ENCODE measurements around the gene APAF1.

Gene APAF1

DNA sequence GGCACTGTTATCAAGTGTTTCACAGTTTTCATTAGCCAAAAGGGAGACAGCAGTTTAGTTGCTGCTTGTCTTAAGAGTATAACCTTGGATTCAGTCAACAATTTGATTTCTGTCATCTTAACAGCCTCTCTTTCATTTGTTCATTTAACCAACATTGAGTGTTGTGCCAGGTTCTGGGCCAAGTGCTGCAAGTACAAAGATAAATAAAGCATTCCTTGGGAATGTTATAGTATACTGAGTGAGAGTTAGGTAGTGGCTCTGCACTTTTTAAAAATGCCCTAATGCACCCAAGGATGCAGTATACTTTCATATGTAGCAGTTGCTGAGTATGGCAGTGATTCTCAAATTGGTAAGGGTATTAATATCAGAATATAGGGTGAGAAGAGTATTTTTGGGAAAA is 15.4 kb downstream of the APAF1 start:
- DNase-seq = peak in 1 of 3 experiments; percentile 13

DNA sequence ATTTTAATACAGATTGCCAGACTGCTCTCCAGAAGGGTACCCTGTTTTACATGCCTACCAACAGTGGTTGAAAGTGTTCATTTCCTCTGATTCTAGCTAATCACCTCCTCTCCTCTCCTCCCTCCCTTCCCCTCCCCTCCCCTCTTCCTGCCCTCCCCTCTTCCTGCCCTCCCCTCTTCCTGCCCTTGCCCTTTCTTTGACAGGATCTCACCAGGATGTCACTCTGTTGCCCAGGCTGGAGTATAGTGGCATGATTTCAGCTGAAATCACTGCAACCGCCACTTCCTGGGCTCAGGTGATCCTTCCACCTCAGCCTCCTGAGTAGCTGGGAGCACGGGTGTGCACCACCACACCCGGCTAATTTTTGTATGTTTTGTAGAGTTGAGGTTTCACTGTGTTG is 24.7 kb downstream of the APAF1 start:
- no peak for DNase-seq

DNA sequence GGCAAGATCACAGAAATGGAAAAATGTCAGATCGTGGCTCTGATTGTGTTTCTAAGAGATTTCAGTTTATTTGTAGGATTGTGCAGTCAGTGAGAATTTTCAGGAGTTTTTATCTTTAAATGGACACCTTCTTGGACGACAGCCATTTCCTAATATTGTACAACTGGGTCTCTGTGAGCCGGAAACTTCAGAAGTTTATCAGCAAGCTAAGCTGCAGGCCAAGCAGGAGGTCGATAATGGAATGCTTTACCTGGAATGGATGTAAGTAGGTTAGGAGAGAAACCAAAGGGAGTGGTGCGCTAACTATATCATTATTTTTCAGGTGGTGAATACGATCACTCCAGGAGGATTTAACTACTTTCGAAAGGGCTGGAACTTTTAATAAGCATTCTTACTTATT is 26.4 kb downstream of the APAF1 start:
- DNase-seq = no peak

DNA sequence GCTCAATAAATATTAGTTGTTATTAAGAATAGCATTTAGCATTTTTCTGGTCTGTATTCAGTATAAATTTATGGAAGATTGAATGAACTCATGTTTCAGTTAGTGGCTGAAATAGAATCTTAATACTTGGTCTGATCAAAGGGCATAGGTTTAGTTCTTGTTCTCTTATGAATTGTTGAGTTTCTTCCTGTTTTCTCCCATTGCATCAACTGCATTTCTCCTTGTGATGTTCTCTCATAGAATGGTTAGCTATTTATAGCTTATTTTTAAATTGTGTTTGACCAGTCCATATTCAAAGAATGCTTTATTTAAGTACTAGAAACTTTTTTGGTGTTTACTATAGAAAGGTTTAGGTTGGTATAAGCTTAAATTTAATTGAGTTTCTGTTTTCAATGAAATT is 29.8 kb downstream of the APAF1 start:
- DNase-seq = no peak

DNA sequence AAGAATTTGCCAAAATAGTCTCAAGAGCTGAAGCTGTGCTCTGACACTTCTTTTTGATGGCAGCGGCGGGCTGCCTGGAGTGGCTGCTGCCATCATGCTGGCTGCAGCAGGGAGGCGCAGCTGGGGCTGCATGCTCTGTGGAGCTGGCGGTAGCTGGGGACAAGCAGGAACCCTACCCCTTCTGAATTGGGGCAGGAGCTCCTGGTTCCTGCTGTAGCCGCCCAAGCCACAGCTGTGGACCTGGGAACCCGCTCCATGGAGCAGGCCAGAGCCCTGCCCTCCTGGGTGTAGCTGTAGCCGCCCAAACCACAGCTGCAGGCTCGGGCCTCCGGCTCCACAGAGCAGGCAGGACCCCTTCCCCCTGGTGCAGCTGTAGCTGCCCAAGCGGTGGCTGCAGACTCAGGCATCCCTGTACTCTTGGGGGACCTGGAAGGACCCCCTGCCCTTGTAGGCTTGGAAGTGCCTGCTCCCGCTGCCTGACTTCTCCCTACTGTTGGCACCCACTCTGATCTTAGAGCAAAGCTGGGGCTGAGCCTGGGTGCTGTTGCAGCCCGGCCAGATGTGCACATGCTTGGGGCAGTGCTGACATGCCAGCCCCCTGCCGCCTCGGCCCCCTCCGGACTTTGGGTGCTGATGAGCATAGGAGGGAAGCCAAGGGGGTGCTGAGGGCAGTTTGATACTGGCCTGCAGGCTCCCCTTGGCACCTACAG is 33.3 kb downstream of the APAF1 start:
- no peak for DNase-seq

DNA sequence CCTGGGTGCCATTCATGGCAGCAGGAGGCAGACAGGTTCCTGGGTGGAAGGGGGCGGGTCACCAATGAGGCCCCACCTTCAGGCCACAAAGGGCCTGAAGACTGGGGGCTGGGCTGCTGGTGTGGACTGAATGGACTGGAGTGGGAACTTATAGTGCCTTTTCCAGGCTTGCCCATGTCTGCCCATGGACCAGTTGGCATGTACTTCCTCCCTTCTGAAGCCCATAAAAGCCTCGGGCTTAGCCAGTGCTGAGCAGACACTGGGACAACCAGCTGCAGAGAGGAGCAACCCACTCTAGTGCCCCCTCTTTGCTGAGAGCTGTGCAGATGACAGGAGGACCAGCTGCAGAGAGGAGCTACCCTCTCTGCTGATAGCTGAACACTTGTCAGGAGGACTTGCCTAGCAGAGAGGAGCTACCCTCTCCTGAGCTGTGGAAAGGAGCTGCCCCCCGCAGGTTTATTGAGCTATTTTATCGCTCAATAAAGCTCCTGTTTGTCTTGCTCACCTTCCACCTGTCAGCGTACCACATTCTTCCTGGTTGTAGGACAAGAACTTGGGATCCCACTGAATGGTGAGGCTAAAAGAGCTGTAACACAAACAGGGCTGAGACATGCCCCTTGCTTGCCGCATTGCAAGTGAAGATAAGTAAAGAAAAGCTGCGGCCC is 34.0 kb downstream of the APAF1 start:
- no peak for DNase-seq

DNA sequence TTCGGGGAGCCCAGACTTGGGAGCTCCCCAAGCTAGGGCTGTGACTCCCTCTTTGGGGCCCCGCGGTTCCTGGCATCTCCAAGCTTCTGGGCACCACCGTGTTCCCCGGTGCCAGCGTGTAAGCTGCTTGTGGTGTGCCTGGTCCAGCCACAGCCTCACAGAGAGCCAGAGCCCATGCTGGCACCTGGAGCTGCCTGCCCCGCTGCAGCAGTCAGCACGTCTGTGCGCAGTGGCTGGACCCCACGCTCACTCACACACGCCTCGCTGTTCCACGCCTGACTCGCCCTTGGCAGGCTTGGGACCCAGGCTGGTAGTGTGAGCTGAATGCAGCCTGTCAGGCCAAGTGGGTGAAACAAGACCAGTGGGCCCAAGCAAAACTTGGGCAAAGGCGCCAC is 34.5 kb downstream of the APAF1 start:
- no peak for DNase-seq

DNA sequence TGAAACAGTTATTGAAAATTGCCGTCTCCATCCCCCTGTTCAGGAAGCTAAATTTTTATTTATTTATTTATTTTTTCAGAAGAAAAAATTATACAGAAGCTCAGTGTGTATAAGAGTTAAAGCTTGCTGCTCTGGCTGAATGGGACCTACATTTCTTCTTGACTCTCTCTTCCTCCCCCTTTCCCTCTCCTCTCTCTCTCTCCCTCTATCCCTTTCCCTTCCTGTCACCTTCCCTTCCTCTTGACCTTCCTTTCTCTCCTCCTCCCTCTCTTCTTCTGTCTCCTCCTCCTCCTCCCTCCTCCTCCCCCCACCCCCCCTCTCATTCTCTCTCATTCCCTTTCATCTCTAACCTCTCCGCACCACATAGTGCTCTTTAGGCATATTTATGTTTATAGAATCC is 39.1 kb downstream of the APAF1 start:
- no peak for DNase-seq

DNA sequence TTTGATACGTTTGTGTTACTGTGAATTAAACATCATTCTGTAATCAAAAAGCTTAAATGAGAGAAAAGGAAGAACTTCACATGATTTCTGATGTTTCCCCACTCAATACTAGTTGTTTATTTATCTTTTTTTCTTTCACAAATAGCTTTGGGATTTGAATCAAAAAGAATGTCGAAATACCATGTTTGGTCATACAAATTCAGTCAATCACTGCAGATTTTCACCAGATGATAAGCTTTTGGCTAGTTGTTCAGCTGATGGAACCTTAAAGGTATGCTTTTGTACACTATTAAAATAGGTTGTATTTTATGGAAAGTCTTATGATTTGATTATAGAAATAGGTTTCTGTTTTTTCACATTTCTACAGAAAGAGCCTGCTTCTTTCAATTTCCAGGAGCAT is 41.5 kb downstream of the APAF1 start:
- DNase-seq = no peak

DNA sequence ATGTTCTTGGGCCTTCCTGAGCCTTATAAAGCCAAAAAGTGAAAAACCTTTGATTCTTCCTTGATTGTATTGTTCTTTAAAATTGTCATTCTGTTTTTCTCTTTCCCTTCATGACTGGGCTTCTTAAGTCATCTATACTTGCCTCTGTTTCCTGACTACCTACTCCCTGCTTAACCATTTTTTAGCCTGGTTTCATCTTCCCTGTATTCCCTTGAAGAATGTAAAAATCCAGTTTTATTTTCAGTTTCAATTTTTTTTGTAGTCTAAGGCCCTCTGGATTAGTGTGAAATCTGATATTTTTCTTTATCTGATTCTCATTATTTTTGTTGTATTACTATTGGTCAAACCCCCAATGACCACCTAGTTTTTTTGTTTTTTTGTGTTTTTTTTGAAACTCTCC is 46.3 kb downstream of the APAF1 start:
- no peak for DNase-seq

DNA sequence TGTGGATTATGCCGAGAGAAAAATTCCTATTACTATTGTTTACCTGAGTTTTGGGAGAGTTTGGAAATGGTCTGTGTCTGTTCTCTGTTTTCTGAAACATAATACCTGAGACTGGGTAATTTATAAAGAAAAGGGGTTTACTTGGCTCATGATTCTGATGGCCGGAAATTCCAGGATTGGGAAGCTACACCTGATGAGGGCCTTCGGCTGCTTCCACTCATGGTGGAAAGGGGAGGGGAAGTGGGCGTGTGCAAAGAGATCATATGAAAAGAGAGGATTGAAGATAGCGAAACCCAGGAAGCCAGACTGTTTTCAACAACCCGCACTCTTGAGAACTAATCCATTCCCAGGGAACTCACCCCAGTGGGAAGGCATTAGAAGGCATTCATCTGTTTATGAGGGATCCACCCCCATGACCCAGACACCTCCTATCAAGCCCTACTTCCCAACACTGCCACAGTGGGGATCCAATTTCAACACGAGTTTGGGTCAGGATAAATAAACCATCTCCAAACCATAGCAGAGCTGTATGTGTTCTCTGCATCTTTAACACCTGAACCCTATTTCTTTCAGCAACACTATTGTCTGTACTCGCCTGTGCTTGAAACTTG is 51.1 kb downstream of the APAF1 start:
- no peak for DNase-seq

DNA sequence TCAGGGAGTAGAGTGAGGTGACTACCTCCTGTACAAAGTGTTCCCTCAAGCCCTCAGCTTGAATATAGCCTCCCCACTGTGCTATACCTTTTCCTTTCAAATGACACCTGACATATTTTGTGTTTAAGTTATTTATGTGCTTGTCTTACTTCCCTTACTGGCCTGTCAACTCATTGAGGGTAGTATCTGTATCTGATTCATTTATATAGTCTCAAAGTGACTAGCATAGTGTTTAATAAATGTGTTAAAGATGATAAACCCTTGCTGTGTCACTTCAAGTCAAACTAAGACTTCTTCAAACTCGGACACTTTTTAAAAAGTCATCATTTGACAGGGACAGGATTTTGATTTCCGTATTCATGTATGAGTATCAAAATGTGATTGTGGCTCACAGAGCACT is 52.1 kb downstream of the APAF1 start:
- DNase-seq = no peak

DNA sequence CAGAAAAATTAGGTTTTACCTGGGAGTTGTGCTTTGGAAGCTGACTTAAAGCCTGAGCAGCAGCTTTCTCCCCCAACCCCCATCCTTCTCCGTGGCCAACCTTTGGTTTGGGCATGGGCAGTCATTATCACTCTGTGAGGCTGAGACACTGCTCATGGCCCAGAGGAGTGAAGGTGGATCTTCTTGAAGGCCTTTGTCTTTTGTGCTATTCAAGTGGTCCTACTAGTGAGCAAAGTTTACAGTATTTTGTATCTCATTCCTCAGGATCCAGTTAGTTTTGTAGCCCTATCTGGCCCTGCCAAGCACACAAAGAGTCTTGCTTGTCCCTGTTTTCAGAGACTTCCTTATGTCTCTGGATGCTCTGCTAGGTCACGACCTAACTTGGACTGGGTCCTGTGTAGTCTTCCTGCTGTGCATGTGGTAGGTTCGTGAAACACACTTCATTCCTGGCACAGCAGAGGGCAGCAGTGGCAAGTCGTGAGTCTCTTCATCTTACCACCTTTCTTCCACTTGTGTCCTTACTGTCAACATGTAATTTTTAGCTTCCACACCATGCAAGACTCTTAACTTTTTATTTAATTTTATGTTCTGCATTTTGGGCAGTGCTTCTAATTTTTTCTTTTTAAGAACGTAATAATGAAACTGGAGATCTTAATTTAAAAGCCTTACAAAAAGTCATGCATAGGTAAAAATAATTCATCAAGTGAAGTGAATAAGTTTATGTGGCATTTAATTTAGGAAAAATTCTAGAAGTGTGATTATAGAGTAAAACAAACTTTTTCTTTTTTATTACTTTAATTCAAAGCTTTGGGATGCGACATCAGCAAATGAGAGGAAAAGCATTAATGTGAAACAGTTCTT is 53.7 kb downstream of the APAF1 start:
- peak; percentile 41 to 82 (median 48) for DNase-seq

DNA sequence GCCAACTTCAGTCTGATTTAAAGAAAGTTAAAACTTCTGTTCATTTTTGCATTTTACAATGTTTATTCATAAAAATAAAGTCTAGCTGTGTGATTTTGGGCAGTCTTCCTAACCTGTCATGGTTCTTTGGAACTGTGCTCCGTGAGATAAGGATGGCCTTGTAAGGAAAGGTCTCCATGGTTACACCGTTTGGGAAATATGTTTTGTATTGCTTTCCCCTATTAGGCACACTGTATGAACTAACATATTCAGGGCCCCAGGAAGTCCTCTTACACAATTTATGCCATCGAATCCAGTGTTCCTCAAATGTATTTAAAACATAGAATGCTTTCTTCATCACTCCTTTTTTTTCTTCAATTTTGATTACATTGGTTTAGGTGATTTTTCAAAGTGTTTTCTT is 54.5 kb downstream of the APAF1 start:
- peak in 1 of 3 experiments; percentile 27 for DNase-seq

DNA sequence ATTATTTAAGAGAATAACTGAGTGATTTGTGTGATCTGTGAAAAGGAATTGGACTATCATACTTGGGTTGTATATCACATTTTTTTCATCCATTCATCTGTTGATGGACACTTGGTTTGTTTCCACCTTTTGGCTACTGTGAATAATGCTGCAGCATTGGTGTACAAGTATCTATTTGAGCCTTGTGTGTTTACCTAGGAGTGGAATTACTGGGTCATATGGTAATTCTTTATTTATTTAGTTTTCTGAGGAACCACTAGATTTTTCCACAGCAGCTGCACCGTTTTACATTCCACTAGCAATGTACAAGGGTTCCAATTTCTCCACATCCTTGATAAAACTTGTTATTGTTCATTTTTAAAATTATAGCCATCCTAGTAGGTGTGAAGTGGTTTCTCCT is 56.1 kb downstream of the APAF1 start:
- DNase-seq = no peak

DNA sequence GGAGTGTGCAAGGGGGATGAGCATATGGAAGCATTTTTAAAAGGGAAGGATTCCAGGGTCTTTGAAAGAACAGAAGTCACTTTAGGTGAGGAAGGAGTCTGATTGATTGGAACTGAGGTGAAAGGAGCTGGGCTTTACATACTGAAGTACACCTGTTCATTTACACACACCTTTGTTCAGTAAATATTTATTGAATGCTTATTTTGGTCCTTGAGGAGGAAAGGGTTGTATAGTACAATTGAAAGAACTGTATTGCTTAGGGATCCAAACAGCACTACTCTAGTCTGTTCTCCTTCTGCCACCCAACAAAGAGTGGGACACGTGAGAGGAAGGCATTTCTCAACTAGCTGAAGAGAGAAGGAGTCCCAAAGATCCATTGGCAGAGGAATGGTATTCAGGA is 63.9 kb downstream of the APAF1 start:
- no peak for DNase-seq

DNA sequence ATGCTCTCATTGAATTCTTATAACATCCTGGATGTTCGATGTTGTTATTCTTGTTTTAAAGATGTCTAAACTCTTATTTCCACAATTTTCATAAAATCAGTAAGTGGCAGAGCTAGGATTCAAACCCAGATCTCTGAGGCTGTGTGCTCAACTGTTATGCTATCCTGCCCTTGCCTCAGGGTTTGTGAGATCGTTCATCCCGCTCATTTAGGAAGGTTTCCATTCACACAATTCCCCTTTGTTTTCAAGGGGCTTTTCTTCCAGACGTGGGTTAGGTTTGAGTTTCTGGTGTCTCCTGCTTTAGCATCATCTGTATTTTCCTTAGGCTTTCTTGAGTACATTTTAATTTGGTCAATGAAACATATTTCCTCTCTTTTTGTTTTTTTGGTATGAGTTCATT is 69.3 kb downstream of the APAF1 start:
- no peak for DNase-seq

DNA sequence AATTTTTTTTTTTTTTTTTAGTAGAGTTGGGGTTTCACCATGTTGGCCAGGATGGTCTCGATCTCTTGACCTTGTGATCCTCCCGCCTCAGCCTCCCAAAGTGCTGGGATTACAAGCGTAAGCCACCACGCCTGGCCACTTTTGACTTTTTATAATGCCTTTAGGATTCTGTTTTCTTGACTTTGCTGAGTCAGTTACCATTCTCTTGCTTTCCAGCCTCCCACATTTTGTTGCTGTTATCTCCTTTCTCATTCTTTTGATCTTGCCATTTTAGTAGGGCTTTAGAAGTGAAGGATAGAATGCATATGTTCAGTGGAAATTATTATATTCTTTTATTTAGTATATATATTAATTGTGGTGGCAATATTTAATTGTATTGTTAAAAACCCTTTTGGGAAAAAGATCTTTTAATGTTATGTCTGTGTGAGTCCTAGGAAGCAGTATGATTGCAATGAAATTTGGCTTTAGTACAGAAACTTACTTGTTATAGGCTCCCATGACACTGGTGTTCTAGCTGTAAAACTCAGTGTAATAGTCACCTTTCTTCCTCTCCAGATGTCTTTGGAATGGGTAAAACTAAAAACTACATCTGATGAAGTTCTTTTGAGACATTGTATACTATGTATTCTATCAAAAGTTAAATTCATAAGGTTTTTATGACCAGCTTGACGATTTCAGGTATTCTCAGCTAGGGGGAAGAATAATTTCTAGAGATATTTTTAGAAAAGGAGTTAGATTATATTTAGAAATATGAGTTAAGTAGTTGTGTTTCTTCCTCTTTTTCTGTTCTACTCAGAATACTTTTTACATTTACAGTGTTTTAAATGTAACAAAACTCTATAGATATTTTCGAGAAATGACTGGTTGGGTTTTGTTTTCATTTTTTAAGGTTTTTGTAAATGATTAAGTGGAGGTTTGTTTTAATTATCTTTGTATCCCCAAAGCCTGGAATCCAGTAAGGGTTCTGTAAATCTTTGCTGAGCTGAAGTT is 74.7 kb downstream of the APAF1 start:
- DNase-seq = no peak

DNA sequence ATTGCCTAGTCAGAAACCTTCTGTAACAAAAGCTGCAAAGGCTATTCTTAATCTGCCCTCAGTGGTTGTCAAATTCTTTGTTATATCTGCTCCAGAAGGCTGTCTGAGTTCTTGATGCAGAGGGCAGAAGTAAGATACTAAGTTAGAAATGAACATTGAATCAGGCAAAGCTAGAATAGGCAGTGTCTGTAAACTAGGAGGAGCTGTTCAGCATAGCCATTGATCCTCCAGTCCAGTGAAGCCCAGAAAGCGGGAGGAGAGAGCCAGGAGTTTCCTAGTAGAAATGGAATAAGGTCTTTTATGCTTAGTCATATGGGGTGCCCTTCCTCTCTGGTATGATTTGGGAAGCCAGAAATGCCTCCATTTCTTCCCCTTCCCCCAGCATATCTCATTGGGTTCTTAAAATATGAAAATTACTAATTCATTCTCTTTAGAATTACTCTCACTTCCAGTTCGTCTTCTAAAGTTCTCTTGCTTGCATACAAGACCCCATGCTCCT is 76.2 kb downstream of the APAF1 start:
- no peak for DNase-seq

DNA sequence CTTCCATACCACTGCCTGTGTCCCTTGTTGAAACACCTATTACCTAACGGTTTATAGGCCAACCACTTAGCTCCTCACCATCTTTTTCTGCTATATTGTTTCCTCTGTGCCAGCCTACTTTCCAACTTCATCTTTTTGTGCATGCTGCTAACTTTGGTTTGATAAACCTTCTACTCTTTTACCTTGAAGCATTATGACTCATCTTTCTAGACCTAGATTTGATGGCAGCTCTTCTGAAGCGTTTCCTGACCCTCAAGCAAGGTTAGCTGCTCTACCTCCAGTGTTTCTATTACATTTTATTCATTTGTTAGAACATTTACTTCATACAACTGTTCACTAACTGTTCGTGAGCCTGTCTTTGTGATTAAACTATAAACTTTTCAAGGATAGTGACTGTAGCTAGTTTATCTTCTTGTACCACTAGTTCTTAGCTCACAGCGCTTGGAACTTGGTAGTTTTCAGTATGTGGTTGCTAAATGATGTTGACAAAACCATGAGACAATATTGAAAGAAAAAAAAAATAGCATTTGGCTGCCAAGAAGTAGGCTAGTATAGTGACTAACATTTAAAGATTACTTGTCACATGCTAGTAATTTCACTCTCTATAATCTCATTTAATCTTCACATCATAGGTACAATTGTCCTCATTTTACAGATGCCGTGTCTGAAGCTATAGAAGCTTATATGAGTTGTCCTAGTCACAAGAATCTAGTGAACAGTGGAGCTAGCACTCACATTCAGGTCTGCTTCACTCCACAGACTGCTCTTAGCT is 79.5 kb downstream of the APAF1 start:
- no peak for DNase-seq

All from NCI-H1417 (cell line).